ENCODE measurements around the gene CYB561D2. TPM values are rescaled to one million over a fixed set of nuclear protein-coding genes. Genes with fewer than 3 reads are reported as not detected.
A peak's percentile ranks its signal among the peaks of the same experiment; 100 is the strongest.

The CYB561D2 gene
- total and polyA plus RNA-seq, 9 of the 15 experiments (the other 6 are each of a cell fraction or from before 2014, with no cell fraction given) = 4.2 to 16.6 (median 9.4) TPM

- TF ChIP-seq ZBTB40 (IDR thresholded peaks at IDR 0.05) = peak; percentile 92
- TF ChIP-seq ZBTB40 (CRISPR knock-in tag; IDR thresholded peaks at IDR 0.05) = no peak
- peak; percentile 94 for TF ChIP-seq MGA (IDR thresholded peaks at IDR 0.05)
- TF ChIP-seq NR1H2 (CRISPR knock-in tag; IDR thresholded peaks at IDR 0.05) = peak; percentile 51; the same call in 1 of the 2 replicates
- peak; percentile 83 for TF ChIP-seq CXXC5 (CRISPR knock-in tag; IDR thresholded peaks at IDR 0.05)
- TF ChIP-seq ZNF583 (CRISPR knock-in tag; IDR thresholded peaks at IDR 0.05) = peak; percentile 49; the same call in 1 of the 2 replicates
Observed at GRCh38 chr3:50350527-50351322, at the start of gene CYB561D2, which contains the start of gene NPRL2 (continued).
